SH-SY5Y (cell line): Measurements from ENCODE around the gene EPB41L2.

ENCODE experiments used
- GATA2 ChIP-seq: IDR thresholded peaks from 2 replicates; pipeline ENCODE4 v1.6.1; 2011; ENCODE audit warnings: mild to moderate bottlenecking, low read depth, low read length
- GATA3 ChIP-seq: IDR thresholded peaks from 2 replicates; pipeline ENCODE4 v1.6.1; 2011; ENCODE audit warnings: low read depth, mild to moderate bottlenecking, low read length, moderate library complexity

DNA sequence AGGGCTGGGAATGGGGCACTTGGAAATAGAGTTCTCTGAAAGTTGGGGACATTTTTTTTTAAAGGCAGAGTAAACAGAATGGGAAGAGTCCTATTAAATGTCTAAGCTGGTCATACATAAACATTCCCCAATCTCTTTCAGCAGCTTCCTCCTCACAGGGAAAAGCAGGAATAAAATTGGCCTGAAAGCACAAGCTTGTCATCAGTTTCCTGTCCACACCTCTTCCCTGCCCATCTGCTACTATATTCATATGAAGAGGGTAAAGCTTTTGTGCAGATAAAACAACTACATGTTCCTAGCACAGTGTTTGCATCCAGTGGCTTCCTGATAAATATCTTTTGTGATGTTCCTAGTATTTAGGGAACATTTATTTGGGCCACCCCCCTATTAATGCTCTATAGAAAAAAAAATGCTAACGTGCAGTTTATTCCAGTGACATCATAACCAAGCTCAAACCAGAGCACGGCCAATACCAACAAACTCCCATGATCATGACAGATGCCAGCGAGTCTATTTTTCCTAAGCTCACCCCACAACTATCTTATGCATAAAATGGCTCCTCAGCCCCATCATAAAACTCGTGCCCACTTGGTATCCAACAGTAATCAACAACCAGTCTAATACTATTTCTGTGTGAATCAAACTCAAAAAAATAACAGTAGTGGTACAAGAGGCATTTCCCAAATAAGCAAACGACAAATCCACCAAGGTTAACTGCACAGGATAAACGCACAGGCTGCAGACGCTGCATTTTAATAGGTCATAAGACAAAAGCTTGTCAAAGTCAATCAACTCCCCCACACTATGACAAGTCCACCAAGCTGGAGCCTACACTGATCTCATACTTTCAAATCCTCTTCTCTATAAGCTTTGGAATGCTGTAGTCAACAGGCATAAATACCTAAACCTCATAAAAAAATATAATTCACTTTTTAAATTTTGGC is 95.3 kb downstream of the EPB41L2 start:
- TF ChIP-seq GATA2, result no peak
- TF ChIP-seq GATA3, result no peak
